ENCODE data around the gene MAGEA9B.
"Not testable (repeated sequence)": the region's sequence is repeated elsewhere in the genome, so short reads cannot be mapped to it uniquely, and the experiment has no call there.

MAGEA9B gene

GRCh38 chrX:149628280-149628679 is 41.0 kb upstream of the MAGEA9B start:
- DNase-seq (ENCODE audit: insufficient read length, low spot score) (no peak), FAIRE-seq (no peak)
- no peak for TF ChIP-seq CTCF (IDR thresholded peaks at IDR 0.05; ENCODE audit: insufficient read depth, missing control alignments)

GRCh38 chrX:149626829-149627228 is 39.6 kb upstream of the MAGEA9B start:
- not testable (repeated sequence) for FAIRE-seq; DNase-seq (ENCODE audit: insufficient read length, low spot score)

- DNase-seq (ENCODE audit: insufficient read length, low spot score); FAIRE-seq: not testable (repeated sequence)
These were observed 32.4 kb upstream of the MAGEA9B start for GRCh38 chrX:149619662-149620061.

GRCh38 chrX:149618871-149619270 is 31.6 kb upstream of the MAGEA9B start:
- DNase-seq (ENCODE audit: insufficient read length, low spot score) (no peak), FAIRE-seq (no peak)
- no peak for TF ChIP-seq CTCF (IDR thresholded peaks at IDR 0.05; ENCODE audit: insufficient read depth, missing control alignments)

GRCh38 chrX:149611623-149612175 is 24.4 kb upstream of the MAGEA9B start:
- DNase-seq (ENCODE audit: insufficient read length, low spot score): no peak
- FAIRE-seq: no peak
- no peak for TF ChIP-seq CTCF (IDR thresholded peaks at IDR 0.05; ENCODE audit: insufficient read depth, missing control alignments)

- DNase-seq (ENCODE audit: insufficient read length, low spot score) (no peak), FAIRE-seq (no peak)
- no peak for TF ChIP-seq CTCF (IDR thresholded peaks at IDR 0.05; ENCODE audit: insufficient read depth, missing control alignments)
These were observed 23.3 kb upstream of the MAGEA9B start for GRCh38 chrX:149610511-149610910.

GRCh38 chrX:149607699-149608098 is 20.4 kb upstream of the MAGEA9B start:
- FAIRE-seq (no peak), DNase-seq (ENCODE audit: insufficient read length, low spot score) (no peak)
- TF ChIP-seq CTCF (IDR thresholded peaks at IDR 0.05; ENCODE audit: insufficient read depth, missing control alignments): no peak

GRCh38 chrX:149605248-149605885 is 18.1 kb upstream of the MAGEA9B start:
- DNase-seq (ENCODE audit: insufficient read length, low spot score); FAIRE-seq: not testable (repeated sequence)

GRCh38 chrX:149598603-149599002 is 11.3 kb upstream of the MAGEA9B start:
- DNase-seq (ENCODE audit: insufficient read length, low spot score); FAIRE-seq: not testable (repeated sequence)

- not testable (repeated sequence) for FAIRE-seq; DNase-seq (ENCODE audit: insufficient read length, low spot score)
These were observed 8.7 kb upstream of the MAGEA9B start for GRCh38 chrX:149595943-149596342.

- DNase-seq (ENCODE audit: insufficient read length, low spot score); FAIRE-seq: not testable (repeated sequence)
These were observed 8.0 kb upstream of the MAGEA9B start, which contains the start of gene HSFX2 for GRCh38 chrX:149595214-149595613. Gene HSFX2 (minus strand): TSS chrX:149595314. CDS start chrX:149594700, 614 bp downstream.

GRCh38 chrX:149590993-149591392 is 3.7 kb upstream of the MAGEA9B start:
- not testable (repeated sequence) for FAIRE-seq

GRCh38 chrX:149585631-149586030 is 1.6 kb downstream of the MAGEA9B start:
- not testable (repeated sequence) for FAIRE-seq; DNase-seq (ENCODE audit: insufficient read length, low spot score)

More at GRCh38 chrX:149590993-149591392, 3.7 kb upstream of the MAGEA9B start:
- not testable (repeated sequence) for DNase-seq (ENCODE audit: insufficient read length, low spot score)

- not testable (repeated sequence) for DNase-seq (ENCODE audit: insufficient read length, low spot score); FAIRE-seq
These were observed 13.8 kb downstream of the MAGEA9B start for GRCh38 chrX:149573456-149573855.

All from D721Med (cell line).